Measurements from ENCODE around the gene TTC12. TPM values are rescaled to one million over a fixed set of nuclear protein-coding genes. Genes with fewer than 3 reads are reported as not detected.

Gene TTC12
- polyA plus RNA-seq, 1 donor from 2014 or later, result 4.2 TPM

DNA sequence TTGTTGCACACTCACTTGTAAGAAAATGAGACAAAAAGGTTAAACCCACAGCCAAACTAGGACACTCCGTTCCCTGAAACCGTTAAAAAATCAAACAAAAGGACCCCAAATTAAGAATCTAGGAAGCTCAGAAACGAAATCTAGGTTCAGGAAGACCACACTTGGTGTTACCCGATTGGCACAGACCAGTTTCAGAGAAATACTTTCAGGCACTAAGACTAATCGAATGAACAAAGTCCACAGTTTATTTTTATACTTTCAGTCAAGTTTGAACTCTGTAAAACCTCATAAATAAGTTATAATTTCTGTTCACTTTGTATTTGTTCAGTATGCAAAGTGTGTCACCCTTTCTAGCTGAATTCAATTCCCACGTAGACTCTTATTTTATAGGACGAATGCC is 38.8 kb upstream of the TTC12 start:
- peaks cover 4% of the 10 kb centered on the region for H3K36me3 ChIP-seq (ENCODE audit: insufficient read depth, low read length)
- no peaks in the 10 kb centered on the region for H3K9me3 ChIP-seq (ENCODE audit: low read length)
- no peak overlapping the region for H2AFZ ChIP-seq (ENCODE audit: low read depth, low read length)
- H3K4me2 ChIP-seq (ENCODE audit: low read length), result no peak overlapping the region
- no peaks in the 10 kb centered on the region for H4K20me1 ChIP-seq (ENCODE audit: insufficient read depth)
- TF ChIP-seq POLR2AphosphoS5 (IDR thresholded peaks at IDR 0.05), result no peak
- TF ChIP-seq, protein P1, sequence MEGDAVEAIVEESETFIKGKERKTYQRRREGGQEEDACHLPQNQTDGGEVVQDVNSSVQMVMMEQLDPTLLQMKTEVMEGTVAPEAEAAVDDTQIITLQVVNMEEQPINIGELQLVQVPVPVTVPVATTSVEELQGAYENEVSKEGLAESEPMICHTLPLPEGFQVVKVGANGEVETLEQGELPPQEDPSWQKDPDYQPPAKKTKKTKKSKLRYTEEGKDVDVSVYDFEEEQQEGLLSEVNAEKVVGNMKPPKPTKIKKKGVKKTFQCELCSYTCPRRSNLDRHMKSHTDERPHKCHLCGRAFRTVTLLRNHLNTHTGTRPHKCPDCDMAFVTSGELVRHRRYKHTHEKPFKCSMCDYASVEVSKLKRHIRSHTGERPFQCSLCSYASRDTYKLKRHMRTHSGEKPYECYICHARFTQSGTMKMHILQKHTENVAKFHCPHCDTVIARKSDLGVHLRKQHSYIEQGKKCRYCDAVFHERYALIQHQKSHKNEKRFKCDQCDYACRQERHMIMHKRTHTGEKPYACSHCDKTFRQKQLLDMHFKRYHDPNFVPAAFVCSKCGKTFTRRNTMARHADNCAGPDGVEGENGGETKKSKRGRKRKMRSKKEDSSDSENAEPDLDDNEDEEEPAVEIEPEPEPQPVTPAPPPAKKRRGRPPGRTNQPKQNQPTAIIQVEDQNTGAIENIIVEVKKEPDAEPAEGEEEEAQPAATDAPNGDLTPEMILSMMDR (IDR thresholded peaks at IDR 0.05; ENCODE audit: poor library complexity, severe bottlenecking), result no peak
- no peak for TF ChIP-seq MXI1 (conservative IDR thresholded peaks at IDR 0.05; ENCODE audit: poor library complexity, severe bottlenecking)
- no peak for TF ChIP-seq SMC3 (conservative IDR thresholded peaks at IDR 0.05; ENCODE audit: poor library complexity)
- no peak overlapping the region for H3K4me3 ChIP-seq (ENCODE audit: low read length)
- no peaks in the 10 kb centered on the region for H3K27me3 ChIP-seq (ENCODE audit: insufficient read depth, low read depth, low read length)
- no peak overlapping the region for H3K27ac ChIP-seq (ENCODE audit: low read length)
- no peak overlapping the region for H3K9ac ChIP-seq (ENCODE audit: low read length)
- no peaks in the 10 kb centered on the region for H3K9me2 ChIP-seq (ENCODE audit: insufficient read depth, low read length)
- no peaks in the 10 kb centered on the region for H3F3A ChIP-seq (ENCODE audit: insufficient read depth, low read length, poor library complexity, severe bottlenecking)
- H3K79me2 ChIP-seq (replicated peaks; ENCODE audit: insufficient read depth, low read length), result no peaks in the 10 kb centered on the region

- Histone ChIP-seq H3K36me3 (ENCODE audit: insufficient read depth, low read length) (peaks cover 4% of the 10 kb centered on the region), H3K4me2 (ENCODE audit: low read length) (no peak overlapping the region), H3K9me3 (ENCODE audit: low read length) (no peaks in the 10 kb centered on the region), H3K27me3 (ENCODE audit: insufficient read depth, low read depth, low read length) (no peaks in the 10 kb centered on the region), H3K27ac (ENCODE audit: low read length) (no peak overlapping the region), H3F3A (ENCODE audit: insufficient read depth, low read length, poor library complexity, severe bottlenecking) (no peaks in the 10 kb centered on the region), H4K20me1 (ENCODE audit: insufficient read depth) (no peaks in the 10 kb centered on the region), H3K9ac (ENCODE audit: low read length) (no peak overlapping the region), H2AFZ (ENCODE audit: low read depth, low read length) (no peak overlapping the region), H3K4me3 (ENCODE audit: low read length) (no peak overlapping the region), H3K9me2 (ENCODE audit: insufficient read depth, low read length) (no peaks in the 10 kb centered on the region), H3K79me2 (replicated peaks; ENCODE audit: insufficient read depth, low read length) (no peaks in the 10 kb centered on the region)
- TF ChIP-seq, protein P1 (IDR thresholded peaks at IDR 0.05; ENCODE audit: poor library complexity, severe bottlenecking), result no peak
- no peak for TF ChIP-seq TAF1 (IDR thresholded peaks at IDR 0.05; ENCODE audit: low read depth)
- no peak for TF ChIP-seq MXI1 (conservative IDR thresholded peaks at IDR 0.05; ENCODE audit: poor library complexity, severe bottlenecking)
- no peak for TF ChIP-seq EZH2 (IDR thresholded peaks at IDR 0.05; ENCODE audit: borderline replicate concordance, insufficient read depth, low read length, poor library complexity, severe bottlenecking)
- no peak for TF ChIP-seq POLR2AphosphoS5 (IDR thresholded peaks at IDR 0.05)
- no peak for TF ChIP-seq EP300 (conservative IDR thresholded peaks at IDR 0.05; ENCODE audit: poor library complexity, severe bottlenecking)
- no peak for TF ChIP-seq SMC3 (conservative IDR thresholded peaks at IDR 0.05; ENCODE audit: poor library complexity)
- no peak for TF ChIP-seq REST (IDR thresholded peaks at IDR 0.05; ENCODE audit: borderline replicate concordance)
- no peak for TF ChIP-seq RAD21 (conservative IDR thresholded peaks at IDR 0.05)
These were observed 37.9 kb upstream of the TTC12 start for GRCh38 chr11:113276466-113276865.
